M059J (cell line): Measurements from ENCODE around the gene GTF2A1L. TPM values are rescaled to one million over a fixed set of nuclear protein-coding genes. Genes with fewer than 3 reads are reported as not detected.

Source experiments
- total RNA-seq: library from RNA; depleted of rRNA; stranded (reverse); fragments of >200 nt; shearing (Covaris generic); gene quantifications from 2 replicates; pipeline ENCODE4 v1.2.3, GENCODE V29; 2014; rRNA removed

GTF2A1L gene
- total RNA-seq, 1 experiment from 2014 or later: 0.25 TPM

Other genes with a start within 250 kb of the GTF2A1L start
- 4.8 and 12.0 TPM in 2 replicates for gene PPP1R21, start 177.1 kb upstream of the GTF2A1L start, total RNA-seq
- gene STON1, start 87.7 kb upstream of the GTF2A1L start, total RNA-seq: 2.2 and 3.7 TPM in 2 replicates
- gene LHCGR, start 137.9 kb downstream of the GTF2A1L start, total RNA-seq: not detected in 2 replicates